ENCODE data around the gene MAP3K8. TPM values are rescaled to one million over a fixed set of nuclear protein-coding genes. Genes with fewer than 3 reads are reported as not detected.

MAP3K8 gene
- total and polyA plus RNA-seq, 9 of the 15 experiments (the other 6 are each of a cell fraction or from before 2014, with no cell fraction given): 6.9 to 23.6 (median 13.6) TPM

DNA sequence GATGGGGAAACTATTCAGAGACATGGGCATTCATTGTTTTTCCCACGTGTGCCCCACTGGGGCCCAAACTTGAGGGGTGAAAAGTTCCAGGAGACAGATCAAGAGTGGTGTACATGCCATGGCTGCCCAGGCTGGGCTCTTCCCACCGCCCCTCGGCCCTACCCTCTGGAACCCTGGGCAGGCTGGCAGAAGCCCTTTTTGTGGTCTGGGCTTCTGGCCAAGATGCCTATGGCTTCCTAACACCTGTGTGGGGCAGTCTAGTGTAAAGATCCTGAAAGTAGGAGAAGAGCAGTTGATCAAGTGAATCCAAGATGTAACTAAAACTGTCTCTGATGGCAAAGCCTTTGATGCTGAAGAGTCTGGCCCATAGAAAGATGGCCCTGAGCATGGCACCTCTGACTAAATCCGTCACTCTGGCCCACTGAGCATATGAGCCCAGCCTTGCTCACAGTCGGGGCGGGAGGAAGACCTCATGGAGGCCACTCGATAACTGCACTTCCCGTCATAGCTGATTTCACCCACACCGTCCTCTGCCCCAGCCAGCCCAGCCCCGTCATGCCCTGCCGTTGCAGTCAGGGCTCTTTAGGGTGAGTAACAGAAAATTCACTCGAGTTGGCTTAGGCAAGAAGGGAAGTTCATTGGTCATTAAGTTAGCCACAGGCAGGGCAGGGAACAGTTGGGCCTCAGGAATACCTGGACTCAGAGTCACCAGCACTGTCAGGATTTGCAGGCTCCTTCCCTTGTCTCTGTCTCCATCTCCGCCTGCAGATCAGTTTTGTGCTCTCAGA lies 47.0 kb upstream of the MAP3K8 start:
- no peak overlapping the region for H3K27ac ChIP-seq (ENCODE audit: extremely low read depth, low read depth, low read length)
- no TSS peak for BruUV-seq (replicated peaks)
- no peaks in the 10 kb centered on the region for H3K79me2 ChIP-seq (ENCODE audit: control insufficient read depth, insufficient read depth, low read length)
- 46% methylated on average over 13 of the region's 13 CpGs for WGBS (ENCODE audit: insufficient coverage, low coverage, missing lambda C conversion rate)
- ChIA-PET POLR2A (interaction anchor here (0.6 kb wide), 1 partner anchor 9 kb away, joined by 4 read pairs; no protein-coding TSS in a partner anchor), CTCF (ENCODE audit: low intra/inter-chr PET ratio) (no interaction called here)
- no peaks in the 10 kb centered on the region for H3K9me1 ChIP-seq (ENCODE audit: control insufficient read depth, insufficient read depth, low read length)
- peaks cover 0 to 6% of the 10 kb centered on the region in 2 experiments; a peak in 2 of 5 replicates for H3K4me1 ChIP-seq (replicated peaks in 1 of 2; ENCODE audit: control insufficient read depth in 2 of 2, insufficient read depth in 2 of 2, low read length in 2 of 2)
- no peaks in the 10 kb centered on the region for H3K36me3 ChIP-seq (ENCODE audit: control insufficient read depth, insufficient read depth, low read length)
- no peaks in the 10 kb centered on the region for H3K9me3 ChIP-seq (replicated peaks; ENCODE audit: control insufficient read depth, insufficient read depth, low read depth, low read length)
- no peaks in the 10 kb centered on the region for H4K20me1 ChIP-seq (replicated peaks; ENCODE audit: control insufficient read depth, insufficient read depth, low read length)
- DNase-seq (ENCODE audit: extremely low read depth in 1 of 4, low spot score in 3 of 4) (no peak), FAIRE-seq (no peak), ATAC-seq (no peak)
- H3K9ac ChIP-seq (ENCODE audit: insufficient read depth in 1 of 2, low read depth in 2 of 2, low read length in 2 of 2): peak overlapping the region in 1 of 2 experiments; percentile 17; a peak in 1 of 4 replicates
- H2AFZ ChIP-seq (ENCODE audit: low read depth, low read length): peak overlapping the region; percentile 34; the same call in 1 of the 2 replicates
- no peak overlapping the region for H3K4me3 ChIP-seq
- H3K27me3 ChIP-seq (ENCODE audit: control insufficient read depth in 2 of 2, insufficient read depth in 2 of 2, low read length in 2 of 2): no peaks in the 10 kb centered on the region
- in situ Hi-C loops (cut with MboI): loop anchor here (10.0 kb wide), 1 partner anchor 392 kb away; no protein-coding TSS in a partner anchor
- intact Hi-C loops (cut with micrococcal nuclease): no loop called here
- H3K4me2 ChIP-seq (ENCODE audit: insufficient read depth, low read length): no peak overlapping the region
- TF ChIP-seq, protein P1, sequence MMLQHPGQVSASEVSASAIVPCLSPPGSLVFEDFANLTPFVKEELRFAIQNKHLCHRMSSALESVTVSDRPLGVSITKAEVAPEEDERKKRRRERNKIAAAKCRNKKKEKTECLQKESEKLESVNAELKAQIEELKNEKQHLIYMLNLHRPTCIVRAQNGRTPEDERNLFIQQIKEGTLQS (IDR thresholded peaks at IDR 0.05): no peak
- TF ChIP-seq, protein P1 (CRISPR knock-in tag; conservative IDR thresholded peaks at IDR 0.05): no peak
- TF ChIP-seq NFRKB (IDR thresholded peaks at IDR 0.05; ENCODE audit: low read depth) (no peak), VEZF1 (CRISPR knock-in tag; IDR thresholded peaks at IDR 0.05) (no peak), NR2C1 (IDR thresholded peaks at IDR 0.05) (no peak), NR2C1 (tag; IDR thresholded peaks at IDR 0.05) (no peak), TARDBP (IDR thresholded peaks at IDR 0.05) (no peak), ZNF655 (CRISPR knock-in tag; IDR thresholded peaks at IDR 0.05) (no peak), HMGN3 (IDR thresholded peaks at IDR 0.05; ENCODE audit: borderline replicate concordance, extremely low read depth, insufficient read length, low read depth, low read length) (no peak)
- TF ChIP-seq, protein P2, sequence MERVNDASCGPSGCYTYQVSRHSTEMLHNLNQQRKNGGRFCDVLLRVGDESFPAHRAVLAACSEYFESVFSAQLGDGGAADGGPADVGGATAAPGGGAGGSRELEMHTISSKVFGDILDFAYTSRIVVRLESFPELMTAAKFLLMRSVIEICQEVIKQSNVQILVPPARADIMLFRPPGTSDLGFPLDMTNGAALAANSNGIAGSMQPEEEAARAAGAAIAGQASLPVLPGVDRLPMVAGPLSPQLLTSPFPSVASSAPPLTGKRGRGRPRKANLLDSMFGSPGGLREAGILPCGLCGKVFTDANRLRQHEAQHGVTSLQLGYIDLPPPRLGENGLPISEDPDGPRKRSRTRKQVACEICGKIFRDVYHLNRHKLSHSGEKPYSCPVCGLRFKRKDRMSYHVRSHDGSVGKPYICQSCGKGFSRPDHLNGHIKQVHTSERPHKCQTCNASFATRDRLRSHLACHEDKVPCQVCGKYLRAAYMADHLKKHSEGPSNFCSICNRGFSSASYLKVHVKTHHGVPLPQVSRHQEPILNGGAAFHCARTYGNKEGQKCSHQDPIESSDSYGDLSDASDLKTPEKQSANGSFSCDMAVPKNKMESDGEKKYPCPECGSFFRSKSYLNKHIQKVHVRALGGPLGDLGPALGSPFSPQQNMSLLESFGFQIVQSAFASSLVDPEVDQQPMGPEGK (CRISPR knock-in tag; IDR thresholded peaks at IDR 0.05; ENCODE audit: borderline replicate concordance): no peak
- TF ChIP-seq, protein P3, sequence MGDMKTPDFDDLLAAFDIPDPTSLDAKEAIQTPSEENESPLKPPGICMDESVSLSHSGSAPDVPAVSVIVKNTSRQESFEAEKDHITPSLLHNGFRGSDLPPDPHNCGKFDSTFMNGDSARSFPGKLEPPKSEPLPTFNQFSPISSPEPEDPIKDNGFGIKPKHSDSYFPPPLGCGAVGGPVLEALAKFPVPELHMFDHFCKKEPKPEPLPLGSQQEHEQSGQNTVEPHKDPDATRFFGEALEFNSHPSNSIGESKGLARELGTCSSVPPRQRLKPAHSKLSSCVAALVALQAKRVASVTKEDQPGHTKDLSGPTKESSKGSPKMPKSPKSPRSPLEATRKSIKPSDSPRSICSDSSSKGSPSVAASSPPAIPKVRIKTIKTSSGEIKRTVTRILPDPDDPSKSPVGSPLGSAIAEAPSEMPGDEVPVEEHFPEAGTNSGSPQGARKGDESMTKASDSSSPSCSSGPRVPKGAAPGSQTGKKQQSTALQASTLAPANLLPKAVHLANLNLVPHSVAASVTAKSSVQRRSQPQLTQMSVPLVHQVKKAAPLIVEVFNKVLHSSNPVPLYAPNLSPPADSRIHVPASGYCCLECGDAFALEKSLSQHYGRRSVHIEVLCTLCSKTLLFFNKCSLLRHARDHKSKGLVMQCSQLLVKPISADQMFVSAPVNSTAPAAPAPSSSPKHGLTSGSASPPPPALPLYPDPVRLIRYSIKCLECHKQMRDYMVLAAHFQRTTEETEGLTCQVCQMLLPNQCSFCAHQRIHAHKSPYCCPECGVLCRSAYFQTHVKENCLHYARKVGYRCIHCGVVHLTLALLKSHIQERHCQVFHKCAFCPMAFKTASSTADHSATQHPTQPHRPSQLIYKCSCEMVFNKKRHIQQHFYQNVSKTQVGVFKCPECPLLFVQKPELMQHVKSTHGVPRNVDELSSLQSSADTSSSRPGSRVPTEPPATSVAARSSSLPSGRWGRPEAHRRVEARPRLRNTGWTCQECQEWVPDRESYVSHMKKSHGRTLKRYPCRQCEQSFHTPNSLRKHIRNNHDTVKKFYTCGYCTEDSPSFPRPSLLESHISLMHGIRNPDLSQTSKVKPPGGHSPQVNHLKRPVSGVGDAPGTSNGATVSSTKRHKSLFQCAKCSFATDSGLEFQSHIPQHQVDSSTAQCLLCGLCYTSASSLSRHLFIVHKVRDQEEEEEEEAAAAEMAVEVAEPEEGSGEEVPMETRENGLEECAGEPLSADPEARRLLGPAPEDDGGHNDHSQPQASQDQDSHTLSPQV (IDR thresholded peaks at IDR 0.05): no peak
